Hindlimb muscle (tissue), 1 donor: ENCODE measurements around the gene CCL28. TPM values are rescaled to one million over a fixed set of nuclear protein-coding genes. Genes with fewer than 3 reads are reported as not detected.
"Not testable (repeated sequence)": the region's sequence is repeated elsewhere in the genome, so short reads cannot be mapped to it uniquely, and the experiment has no call there.

Source experiments
- DNase-seq: peaks from one replicate; pipeline ENCODE4 v3.0.0-alpha.2; 2013
- polyA plus RNA-seq: library from polyadenylated mRNA; unstranded; fragments of 120-200 nt; gene quantifications from one replicate; pipeline ENCODE4 v1.2.1, GENCODE V29; 2013; ENCODE audit not compliant: insufficient read length

CCL28 gene
- polyA plus RNA-seq, 1 donor, result 0.17 TPM

DNA sequence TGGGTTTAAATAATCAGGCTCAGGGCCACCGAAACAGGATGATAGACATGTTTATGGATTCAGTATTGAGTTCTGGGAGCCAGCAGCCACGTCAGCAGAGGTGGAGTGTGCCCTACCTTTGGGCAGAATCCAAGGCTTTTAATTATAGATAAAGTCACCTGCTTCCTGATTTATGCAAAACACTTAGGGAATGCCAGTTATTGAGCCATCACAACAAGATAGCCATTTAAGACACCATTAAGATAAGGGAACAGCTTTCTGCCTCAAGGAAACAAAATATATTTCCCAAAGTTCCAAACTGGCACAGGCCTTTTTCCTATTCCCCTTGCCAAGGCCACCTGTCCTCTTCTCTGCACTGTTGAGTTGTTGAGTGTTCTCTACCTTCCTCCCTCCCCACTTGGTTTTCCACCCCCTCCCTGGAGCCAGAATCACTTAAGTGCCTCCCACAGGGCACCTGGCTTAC is 2.4 kb downstream of the CCL28 start:
- DNase-seq, result no peak

DNA sequence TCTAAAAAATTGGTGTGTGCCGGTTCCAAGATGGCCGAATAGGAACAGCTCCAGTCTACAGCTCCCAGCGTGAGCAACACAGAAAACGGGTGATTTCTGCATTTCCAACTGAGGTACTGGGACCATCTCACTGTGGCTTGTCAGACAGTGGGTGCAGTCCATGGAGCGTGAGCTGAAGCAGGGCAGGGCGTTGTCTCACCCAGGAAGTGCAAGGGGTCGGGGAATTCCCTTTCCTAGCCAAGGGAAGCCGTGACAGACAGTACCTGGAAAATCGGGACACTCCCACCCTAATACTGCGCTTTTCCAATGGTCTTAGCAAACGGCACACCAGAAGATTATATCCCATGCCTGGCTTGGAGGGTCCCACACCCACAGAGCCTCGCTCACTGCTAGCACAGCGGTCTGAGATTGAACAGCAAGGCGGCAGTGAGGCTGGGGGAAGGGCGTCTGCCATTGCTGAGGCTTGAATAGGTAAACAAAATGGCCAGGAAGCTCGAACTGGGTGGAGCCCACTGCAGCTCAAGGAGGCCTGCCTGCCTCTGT is 9.6 kb downstream of the CCL28 start:
- not testable (repeated sequence) for DNase-seq

DNA sequence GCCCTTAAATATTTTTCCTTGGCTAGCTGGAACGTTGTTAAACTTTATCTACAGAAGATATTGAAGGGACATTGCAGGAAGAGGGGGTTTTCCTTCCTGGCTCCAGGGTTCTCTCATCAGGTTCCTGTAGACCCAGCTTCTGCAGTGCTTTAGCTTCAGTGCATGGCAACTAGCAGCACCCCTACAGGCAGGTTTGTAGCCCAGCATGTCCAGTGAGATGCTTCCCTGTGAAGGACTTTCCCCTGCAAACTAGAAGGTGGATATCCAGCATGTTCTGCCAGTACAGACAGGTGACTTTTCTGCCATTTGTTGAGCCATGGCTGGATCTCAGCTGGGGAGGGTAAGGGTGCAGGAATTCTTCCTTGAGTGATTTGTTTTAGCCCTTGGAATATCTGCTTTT is 10.4 kb downstream of the CCL28 start:
- no peak for DNase-seq

DNA sequence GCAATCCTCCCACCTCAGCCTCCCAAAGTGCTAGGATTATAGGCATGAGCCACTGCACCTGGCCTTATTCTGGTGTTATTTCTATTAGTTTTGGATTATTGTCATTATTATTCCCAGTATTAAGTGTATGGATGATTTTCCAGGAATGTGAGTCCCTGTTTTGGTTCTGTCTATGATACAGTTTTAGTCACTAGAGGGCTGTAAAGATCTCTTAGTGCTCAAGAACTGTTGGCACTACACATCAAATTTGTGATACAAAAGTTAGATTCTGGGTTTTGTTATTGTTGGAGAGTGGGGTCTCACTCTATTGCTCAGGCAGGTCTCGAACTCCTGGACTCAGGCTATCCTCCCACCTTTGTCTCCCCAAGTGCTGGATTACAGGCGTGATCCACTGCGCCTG is 12.1 kb downstream of the CCL28 start:
- DNase-seq, result no peak

DNA sequence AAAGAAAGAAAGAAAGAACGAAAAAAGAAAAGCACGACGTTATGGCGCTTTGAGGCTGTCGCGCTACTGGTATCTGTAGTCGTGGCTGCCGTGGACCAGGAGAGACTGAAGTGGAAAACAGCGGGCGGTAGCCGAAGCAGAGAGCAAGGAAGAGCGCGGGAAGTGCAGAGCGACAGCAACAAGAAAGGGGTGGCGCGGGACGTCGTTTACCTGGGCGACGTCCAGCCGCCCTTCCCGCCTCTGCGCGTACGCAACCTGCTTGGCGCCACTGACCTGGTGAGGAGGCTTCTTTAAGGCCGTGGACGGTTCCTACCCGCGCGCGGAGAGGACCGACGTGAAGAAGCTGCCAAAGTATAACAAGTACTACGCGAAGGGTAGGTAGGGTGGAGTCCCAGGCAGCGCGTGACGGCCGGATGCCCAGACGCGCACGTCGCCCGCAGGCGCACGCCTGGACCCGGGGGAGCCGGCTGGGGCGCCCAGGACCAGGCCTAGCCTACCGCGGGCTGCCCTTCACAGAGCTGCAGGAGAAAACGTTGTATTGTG is 15.4 kb downstream of the CCL28 start:
- peak; percentile 34 for DNase-seq

DNA sequence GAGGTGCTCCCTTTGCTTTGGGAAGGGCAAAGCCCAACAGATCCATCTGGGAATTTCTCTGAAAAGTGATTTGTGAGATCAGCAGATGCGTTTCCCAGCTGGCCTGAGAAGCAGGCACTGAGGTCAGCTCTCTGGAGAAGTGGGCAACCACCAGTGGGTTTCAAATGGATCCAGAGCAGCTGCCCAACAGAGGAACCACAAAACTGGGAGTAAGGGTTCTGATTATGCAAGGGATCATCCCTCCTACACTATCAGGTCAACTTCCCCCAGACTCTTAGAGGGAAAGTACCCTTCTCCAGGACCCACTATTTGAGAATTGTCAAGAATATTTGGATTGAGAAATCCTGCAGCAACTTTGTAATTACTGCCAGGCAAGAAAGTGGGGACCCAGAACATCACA is 21.7 kb downstream of the CCL28 start:
- DNase-seq, result no peak

DNA sequence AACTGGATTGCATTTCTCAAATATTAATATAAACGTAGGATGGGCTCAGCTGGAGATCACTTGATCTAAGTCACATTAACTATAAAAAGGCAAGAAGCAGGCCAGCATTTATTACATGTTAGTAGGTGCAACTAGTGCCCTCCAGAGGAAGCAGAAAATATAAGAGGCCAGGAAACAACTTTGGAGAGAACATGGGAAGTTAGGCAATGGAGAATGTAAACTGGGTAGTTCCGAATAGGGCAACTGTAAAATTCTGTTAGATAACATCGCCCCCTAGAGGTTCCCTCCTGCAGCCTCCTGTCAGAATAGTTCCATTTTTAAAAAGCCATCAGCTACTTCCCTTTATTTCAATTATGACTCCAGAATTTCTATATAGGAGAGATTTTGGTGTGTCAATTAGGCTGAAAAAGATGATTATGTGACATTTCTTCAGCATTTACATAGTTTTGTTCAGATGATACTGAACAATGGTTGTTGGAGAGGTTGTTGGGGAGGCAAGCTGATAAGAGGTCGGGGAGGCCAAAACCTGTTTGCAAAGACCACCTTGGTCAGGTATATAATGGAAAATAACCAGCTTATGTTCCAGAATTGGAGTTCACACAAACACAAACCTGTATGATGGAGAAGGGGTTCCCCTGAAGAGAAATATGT is 22.4 kb downstream of the CCL28 start:
- DNase-seq, result peak; percentile 48

DNA sequence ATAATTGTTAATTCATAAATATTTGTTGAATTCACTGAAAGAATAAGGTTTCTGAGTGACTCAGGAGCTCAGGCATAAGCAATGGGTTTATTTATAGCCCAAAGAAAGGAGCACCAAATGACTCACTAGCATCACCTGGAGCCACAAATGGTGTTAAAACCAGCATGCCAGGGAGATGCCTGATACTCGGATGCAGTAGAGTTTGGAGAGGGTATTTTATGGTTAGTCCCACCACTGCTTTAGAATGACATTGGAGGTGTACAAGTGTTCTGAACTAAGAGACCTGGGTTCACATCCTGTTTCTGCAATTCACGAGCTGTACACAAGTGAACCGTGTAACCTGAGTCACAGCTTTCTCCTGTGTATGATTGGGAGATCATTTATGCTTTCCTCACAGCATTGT is 25.2 kb downstream of the CCL28 start:
- DNase-seq, result no peak

DNA sequence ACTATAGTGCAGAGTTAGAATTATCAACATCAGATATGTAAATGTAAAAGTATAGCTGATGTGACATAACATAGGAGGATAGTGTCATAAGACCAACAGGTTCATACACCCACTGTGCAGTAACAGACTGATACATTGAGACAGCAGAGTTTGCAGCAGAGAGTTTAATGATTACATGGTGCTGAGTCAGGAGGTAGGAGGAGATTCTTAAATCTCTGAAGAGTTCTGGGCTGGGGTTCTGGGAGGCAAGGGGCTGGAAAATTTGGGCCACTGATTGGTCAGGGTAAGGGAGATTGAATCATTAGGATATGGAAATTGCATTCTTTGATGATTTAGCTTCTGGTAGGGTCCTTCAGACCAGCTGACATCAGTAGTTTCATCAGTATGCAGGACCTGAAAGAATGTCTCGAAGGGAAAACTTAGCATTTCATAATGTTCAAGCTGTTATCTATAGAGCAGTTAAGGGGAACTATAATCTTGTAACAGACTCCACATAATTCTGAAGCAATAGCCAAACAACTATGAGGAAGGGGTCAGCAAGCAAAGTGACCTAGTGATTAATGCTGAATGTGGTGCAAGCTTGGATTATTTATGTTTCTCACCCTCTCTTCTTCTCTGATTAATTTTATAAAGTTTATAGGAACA is 35.6 kb downstream of the CCL28 start:
- DNase-seq, result no peak

DNA sequence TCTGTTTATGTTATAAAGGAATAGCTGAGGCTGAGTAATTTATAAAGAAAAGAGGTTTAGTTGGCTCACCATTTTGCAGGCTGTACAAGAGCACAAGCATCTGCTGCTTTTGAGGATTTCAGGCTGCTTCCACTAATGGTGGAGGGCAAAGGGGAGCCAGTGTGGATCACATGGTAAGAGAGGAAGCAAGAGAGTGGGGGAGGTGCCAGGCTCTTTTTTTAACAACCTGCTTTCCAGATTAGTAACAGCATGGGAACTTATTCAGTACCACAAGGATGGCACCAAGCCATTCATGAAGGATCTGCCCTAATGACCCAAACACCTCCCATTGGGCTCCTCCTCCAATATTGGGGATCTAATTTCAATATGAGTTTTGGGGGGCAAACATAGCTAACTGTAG is 40.4 kb downstream of the CCL28 start:
- no peak for DNase-seq

DNA sequence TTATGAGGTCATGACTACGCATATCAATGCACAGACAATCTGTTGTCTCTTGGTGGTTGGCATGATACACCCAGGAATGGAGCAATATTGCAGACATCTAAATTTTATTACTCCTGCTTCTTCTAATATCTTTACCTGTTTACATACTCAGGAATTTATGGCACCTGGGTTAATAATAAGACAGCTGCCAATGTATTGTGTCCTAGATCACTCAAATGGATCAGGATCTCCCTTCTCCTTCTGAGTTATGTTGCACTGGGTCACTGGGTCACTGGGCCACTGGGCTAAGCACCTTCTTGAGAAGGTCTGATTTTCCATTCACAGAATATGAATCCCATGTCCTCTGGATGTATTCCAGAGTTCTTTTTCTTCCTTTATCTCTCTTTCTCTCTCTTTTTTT is 41.8 kb downstream of the CCL28 start:
- DNase-seq, result no peak

DNA sequence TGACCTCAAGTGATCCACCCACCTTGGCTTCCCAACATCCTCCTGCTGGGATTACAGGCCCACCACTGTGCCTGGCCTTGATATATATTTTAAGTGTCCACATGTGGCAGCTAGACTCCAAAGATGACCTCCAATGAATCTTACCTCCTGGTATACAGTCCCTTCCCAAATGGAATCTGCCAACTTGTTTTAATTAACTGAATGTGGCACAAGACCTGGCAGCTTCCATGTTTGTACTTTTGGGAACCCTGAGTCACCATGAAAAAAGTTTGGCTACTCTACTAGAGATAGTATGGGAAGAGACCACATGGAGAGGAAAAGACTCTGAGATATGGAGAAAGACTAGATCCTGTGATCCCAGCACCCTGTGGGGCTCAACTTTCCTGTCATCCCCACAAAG is 42.5 kb downstream of the CCL28 start:
- DNase-seq, result no peak

DNA sequence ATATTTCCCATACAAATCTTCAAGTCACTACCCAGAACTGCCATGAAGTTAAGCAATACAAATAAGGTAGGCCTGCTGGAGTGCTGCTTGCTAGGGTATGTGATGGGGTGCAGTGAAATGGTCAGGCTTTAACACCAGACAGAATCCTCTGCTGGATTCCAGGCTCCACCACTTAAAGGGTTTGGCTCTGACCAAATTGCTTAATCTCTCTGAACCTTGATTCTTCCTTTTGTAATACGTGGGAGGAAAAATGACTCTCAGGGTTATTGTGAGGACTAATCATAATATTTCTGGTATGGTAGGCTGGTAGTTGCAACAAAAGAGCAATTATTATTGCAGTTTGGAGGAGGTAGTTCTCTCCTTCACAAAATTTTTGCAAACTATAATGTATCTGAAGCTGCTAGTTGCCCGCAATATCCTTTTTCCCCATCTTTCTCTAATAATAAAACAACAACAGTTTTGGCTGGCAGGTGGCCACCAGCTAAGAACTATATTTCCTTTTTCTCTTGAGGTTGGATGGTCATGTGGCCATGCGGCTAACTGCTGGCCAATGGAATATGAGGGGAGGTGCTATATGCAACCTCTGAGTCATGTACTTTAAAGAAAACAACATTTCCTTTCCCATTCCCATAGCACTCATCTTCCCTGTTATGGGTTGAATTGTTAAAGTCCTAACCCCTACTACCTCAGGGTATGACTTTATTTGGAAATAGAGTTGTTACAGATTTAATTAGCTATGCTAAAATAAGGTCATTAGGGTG is 44.1 kb downstream of the CCL28 start:
- DNase-seq, result no peak

DNA sequence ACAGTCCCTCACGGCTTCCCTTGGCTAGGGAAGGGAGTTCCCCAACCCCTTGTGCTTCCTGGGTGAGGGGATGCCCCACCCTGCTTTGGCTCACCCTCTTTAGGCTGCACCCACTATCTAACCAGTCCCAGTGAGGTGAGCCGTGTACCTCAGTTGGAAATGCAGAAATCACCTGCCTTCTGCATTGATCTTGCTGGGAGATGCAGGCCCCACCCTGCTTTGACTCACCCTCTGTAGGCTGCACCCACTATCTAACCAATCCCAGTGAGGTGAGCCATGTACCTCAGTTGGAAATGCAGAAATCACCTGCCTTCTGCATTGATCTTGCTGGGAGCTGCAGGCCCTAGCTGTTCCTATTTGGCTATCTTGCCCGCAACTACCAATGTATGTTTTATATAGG is 44.7 kb downstream of the CCL28 start:
- no peak for DNase-seq

DNA sequence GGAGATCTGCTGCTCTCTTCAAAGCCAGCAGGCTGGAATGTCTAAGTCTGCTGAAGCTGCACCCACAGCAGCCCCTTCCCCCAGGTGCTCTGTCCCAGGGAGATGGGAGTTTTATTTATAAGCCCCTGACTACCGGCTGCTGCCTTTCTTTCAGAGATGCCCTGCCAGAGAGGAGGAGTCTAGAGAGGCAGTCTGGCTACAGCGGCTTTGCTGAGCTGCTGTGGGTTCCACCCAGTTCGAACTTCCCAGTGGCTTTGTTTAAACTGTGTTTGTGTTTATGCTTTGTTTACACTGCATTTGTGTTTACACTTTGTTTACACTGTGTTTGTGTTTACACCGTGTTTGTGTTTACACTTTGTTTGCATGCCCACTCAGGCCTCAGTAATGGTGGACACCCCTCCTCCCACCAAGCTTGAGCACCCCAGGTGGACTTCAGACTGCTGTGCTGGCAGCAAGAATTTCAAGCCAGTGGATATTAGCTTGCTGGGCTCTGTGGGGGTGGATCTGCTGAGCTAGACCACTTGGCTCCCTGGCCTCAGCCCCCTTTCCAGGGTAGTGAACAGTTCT is 45.4 kb downstream of the CCL28 start:
- DNase-seq, result not testable (repeated sequence)

DNA sequence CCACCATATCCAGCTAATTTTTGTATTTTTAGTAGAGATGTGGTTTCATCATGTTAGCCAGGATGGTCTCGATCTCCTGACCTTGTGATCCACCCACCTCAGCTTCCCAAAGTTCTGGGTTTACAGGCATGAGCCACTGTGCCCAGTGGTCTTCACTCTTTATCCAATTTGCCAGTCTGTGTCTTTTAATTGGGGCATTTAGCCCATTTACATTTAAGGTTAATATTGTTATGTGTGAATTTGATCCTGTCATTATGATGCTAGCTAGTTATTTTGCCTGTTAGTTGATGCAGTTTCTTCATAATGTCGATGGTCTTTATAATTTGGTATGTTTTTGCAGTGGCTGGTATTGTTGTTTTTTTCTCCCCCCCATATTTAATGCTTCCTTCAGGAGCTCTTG is 47.0 kb downstream of the CCL28 start:
- DNase-seq, result not testable (repeated sequence)

DNA sequence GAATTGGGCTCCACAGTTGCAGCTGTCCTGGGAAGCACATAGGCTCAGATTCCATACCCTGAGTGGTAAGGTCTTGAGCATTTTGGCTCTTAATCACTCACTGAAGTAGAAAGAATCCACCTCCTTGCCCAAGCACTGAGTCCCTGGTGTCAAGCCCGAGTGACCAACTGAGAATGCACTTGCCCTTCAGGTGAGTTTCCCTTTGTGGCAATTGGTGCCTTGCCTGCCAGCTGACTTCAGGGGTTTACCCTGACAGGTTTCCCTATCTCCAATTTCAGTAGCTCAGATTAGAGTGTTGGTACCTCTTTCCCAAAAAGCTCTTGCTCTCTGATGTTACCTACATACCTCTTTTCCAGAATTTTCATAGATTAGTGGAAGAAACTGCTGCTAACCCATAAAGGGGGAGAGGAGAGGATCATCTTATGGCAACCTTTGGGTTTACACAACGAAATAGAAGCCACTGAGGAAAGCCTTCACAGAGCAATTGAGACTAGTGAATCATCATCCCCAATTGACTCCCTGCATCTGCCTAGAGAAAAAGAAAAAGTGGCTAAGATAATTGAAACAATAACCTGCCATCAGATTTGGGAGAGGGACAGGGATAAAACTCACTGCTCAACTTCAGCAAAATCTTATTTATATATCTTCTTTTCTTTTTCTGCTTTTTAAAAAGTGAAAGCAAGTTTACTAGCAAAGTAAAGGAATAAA is 48.6 kb downstream of the CCL28 start:
- no peak for DNase-seq

DNA sequence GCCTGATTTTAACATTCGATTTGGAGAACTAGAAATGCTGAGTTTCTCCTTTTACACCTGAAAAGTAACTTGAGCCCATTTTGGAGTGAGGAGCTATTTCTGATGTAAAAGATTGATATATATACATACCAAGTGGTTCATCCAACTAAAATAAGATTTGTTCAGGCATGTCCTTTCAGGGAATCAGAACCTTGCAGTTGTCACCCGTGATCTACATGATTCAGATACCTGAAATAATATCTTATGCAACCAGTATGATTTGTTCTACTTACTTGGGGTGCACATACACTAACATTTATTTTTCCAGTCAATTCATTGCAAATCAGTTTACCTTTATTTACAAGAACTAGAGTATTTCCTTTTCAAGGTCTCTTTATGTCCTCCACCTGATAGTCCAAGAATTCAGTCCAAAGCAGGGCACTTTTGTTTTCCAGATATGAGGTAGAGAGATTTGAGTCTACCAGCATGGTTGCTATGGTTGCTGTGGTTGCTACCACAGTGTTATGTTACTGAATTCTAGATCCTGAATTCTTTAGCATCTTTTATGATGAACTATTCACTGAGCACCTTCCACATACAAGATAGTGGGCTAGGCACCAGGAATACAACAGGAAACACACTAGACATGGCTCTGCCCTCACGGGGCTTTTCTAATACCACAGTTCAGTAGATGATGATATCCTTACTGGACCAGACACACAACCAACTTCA is 49.3 kb downstream of the CCL28 start:
- no peak for DNase-seq

DNA sequence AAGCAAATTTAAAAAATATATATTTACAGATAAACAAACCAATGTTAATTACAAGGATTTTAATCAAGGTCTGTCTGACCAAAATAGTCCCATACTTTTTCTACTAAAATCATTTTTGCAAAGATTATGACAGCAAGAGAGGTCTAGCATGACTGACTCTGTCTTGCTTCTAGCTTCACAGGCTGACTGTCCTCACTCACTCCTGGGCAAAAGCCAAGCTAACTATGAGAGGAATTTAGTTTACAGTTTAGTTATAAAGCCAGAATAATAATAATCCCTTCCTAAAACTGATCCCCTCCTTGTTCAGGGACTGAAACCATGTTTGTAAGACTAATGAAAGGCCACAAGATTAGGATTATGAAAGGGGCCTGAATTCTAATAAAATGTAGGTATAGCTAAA is 53.5 kb downstream of the CCL28 start:
- DNase-seq, result no peak

DNA sequence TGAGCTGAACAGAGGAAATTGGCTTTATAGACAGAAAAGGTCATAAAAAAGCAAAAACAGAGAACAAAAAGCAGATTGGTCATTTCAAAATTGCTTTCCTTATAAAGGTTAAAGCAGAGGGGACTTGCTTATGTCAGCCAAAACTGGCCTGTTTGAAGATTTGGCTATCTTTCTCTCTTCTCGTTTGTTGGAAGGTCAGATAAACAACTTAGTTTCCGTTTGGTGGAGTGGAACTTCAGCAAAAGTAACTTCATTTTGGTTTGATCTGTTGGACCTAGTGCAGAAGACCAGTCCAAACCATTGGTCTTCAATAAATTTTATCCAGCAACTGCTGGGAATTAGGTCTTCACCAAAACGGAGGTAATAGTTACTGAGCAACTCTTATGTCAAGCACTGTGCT is 53.9 kb downstream of the CCL28 start:
- DNase-seq, result no peak

DNA sequence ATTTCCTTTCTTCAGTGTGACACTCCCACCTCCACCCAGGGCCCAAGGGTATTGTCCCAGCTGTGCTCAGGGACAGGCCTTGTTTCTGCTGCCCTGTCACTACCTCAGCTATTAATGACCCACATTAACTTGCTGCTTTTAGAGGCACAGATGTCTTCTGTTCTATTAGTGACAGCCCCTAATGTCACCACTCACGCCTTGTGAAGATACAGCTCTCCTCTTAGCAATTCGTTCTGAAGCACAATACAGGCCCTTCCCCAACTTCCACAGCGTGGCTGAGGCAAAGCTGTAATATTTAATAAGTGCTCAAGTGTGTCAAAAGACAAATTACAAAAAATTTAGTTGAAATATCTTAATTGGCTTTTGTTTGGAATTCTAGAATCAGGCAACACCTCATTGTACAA is 54.3 kb downstream of the CCL28 start:
- no peak for DNase-seq

DNA sequence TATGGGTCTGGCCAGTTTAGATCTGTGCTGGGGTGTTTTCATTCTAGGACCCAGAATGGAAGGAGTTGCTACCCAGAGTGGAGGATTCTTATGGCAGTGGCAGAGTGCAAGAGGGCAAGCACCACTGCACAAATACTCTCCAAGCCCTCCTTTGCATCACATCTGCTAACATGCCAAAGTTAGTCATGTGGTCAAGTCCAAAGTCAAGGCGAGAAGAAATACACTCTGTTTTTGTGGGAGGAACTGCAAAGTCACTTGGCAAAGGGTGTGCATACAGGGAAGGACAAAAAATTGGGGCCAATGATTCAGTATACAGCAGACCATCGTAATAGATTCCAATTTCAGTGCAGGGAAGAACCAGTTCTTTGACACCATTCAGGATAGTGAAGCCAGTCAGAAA is 55.1 kb downstream of the CCL28 start:
- no peak for DNase-seq
